Measurements from ENCODE around the gene PET100.

The PET100 gene

DNA sequence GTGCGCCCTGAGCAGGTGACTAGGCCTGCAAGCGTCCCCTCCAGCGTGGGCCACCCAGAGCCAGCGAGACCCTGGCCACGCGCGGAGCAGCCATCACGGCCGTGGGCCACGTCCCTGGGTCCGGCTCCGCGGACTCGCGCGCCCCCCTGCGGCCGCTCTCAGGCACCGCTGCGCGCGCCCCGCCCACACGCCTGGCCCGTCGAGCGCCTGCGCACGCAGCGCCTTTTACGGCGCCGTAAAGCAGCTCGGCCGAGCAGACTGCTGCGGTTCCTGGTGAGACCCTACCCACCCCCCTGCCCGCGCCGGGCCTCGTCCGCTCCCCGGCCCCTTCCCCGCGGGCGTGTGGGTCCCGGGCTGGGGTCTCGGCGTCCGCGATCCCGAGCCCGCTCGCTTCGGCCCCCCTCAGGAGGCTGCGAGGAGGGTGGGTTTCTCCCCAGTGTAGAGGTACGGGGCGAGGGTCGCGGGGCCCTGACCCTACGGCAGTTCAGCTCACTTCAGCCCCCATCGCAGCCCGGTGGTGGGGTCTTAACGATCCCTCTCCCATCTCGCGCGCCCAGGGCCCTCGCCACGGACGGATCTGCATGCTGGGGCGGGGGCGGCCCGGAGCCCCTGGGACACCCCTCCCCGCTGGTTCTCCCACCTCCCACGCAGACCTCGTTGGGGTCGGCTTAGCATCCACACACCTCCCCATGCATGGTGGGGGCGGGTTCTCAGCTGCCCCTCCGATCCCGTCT, 51.2 kb downstream of the PET100 start, which contains the start of gene TRAPPC5:
TSS of gene TRAPPC5 (plus strand) at position 228 of the 734 bp plus-strand sequence. CDS start 1,421 bp downstream, outside the sequence.
- no peak for FAIRE-seq
